ENCODE results near the gene ZNF385B. TPM values are rescaled to one million over a fixed set of nuclear protein-coding genes. Genes with fewer than 3 reads are reported as not detected.

The ZNF385B gene
- total and polyA plus RNA-seq, 8 donors, result 4.6 to 51.3 (median 6.1) TPM

DNA sequence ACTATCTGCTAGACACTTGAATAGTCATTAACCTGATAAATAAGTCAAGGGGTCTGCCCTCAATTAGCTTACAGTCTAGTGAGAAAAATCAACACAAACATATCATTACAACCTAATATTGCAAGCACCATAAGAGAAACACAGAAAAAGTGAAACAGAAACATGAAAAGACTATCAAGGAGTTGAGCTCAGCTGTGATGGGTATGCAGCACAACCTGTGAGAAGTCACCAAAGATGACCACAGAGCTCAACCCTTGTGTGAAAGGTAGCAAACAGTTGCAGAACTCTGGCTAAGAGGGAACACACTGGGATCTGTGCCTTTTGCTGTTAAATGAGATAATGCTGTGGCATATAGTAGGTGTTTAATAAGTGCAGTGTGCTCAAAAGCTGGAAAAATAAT lies 11.7 kb downstream of the ZNF385B start:
- Histone ChIP-seq H3K4me3 (no peak overlapping the region), H3K36me3 (no peaks in the 10 kb centered on the region), H3K27me3 (no peaks in the 10 kb centered on the region), H3K4me1 (no peaks in the 10 kb centered on the region), H3K9me3 (no peaks in the 10 kb centered on the region), H3K27ac (no peak overlapping the region)
- intact Hi-C loops (cut with DNase I), result no loop called here
- ATAC-seq (no peak), DNase-seq (no peak)
- no peak for TF ChIP-seq CTCF (IDR thresholded peaks at IDR 0.05)

DNA sequence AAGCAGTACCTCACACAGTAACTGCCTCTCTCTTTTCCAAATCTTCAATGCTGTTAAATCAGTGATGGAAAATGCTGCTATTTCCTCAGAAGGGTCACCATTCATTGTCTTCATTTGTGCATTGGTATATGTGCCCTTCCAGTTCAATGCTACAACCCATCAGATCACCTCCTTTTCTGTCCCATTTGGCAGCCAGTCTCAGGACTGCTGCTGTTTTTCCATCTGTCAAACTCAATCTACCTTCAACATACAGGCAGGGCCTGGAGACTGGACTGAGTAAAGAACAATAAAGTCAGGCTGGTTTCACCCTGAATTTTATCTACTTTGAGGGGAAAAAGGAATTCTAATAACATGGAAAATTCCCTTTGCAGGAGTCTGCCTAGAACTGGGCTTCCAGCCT lies 17.9 kb downstream of the ZNF385B start:
- Histone ChIP-seq H3K27ac (no peak overlapping the region), H3K4me3 (no peak overlapping the region), H3K9me3 (no peaks in the 10 kb centered on the region), H3K4me1 (no peaks in the 10 kb centered on the region), H3K36me3 (no peaks in the 10 kb centered on the region), H3K27me3 (no peaks in the 10 kb centered on the region)
- no peak for TF ChIP-seq CTCF (IDR thresholded peaks at IDR 0.05)
- intact Hi-C loops (cut with DNase I), result no loop called here
- ATAC-seq, result no peak
- no peak for DNase-seq

GRCh38 chr2:179842498-179843153 lies 18.8 kb downstream of the ZNF385B start:
- ATAC-seq, result peak; percentile 56
- DNase-seq, result peak in 2 of 4 donors; percentile 18 to 54

GRCh38 chr2:179840840-179841239 lies 20.6 kb downstream of the ZNF385B start:
- ATAC-seq (no peak), DNase-seq (no peak)
- no peak overlapping the region for H3K4me3 ChIP-seq
- TF ChIP-seq CTCF (IDR thresholded peaks at IDR 0.05), result no peak
- no peaks in the 10 kb centered on the region for H3K36me3 ChIP-seq
- no peak overlapping the region for H3K27ac ChIP-seq
- no peaks in the 10 kb centered on the region for H3K4me1 ChIP-seq
- H3K27me3 ChIP-seq, result no peaks in the 10 kb centered on the region
- H3K9me3 ChIP-seq, result no peaks in the 10 kb centered on the region
- intact Hi-C loops (cut with DNase I), result no loop called here

More at GRCh38 chr2:179842498-179843153, 18.8 kb downstream of the ZNF385B start:
- intact Hi-C loops (cut with DNase I), result no loop called here
- H3K4me1 ChIP-seq, result no peaks in the 10 kb centered on the region
- H3K36me3 ChIP-seq, result no peaks in the 10 kb centered on the region
- no peaks in the 10 kb centered on the region for H3K27me3 ChIP-seq
- no peak overlapping the region for H3K27ac ChIP-seq
- no peaks in the 10 kb centered on the region for H3K9me3 ChIP-seq
- TF ChIP-seq CTCF (IDR thresholded peaks at IDR 0.05), result peak in 1 of 2 donors; percentile 29
- H3K4me3 ChIP-seq, result no peak overlapping the region

GRCh38 chr2:179837408-179837807 lies 24.0 kb downstream of the ZNF385B start:
- no peaks in the 10 kb centered on the region for H3K9me3 ChIP-seq
- no peak overlapping the region for H3K27ac ChIP-seq
- no peaks in the 10 kb centered on the region for H3K4me1 ChIP-seq
- DNase-seq (no peak), ATAC-seq (peak; percentile 61)
- intact Hi-C loops (cut with DNase I), result no loop called here
- no peaks in the 10 kb centered on the region for H3K27me3 ChIP-seq
- H3K4me3 ChIP-seq, result no peak overlapping the region
- no peaks in the 10 kb centered on the region for H3K36me3 ChIP-seq
- TF ChIP-seq CTCF (IDR thresholded peaks at IDR 0.05), result no peak
